NCI-H526 treated with DMSO at 0.1 percent for 48 hours (cell line): ENCODE data around the gene LTK.
"Not testable (repeated sequence)": the region's sequence is repeated elsewhere in the genome, so short reads cannot be mapped to it uniquely, and the experiment has no call there.

Experiments
- DNase-seq: peaks from one replicate; lab custom pipeline; 2025; lab: John Stamatoyannopoulos, UW

LTK gene

DNA sequence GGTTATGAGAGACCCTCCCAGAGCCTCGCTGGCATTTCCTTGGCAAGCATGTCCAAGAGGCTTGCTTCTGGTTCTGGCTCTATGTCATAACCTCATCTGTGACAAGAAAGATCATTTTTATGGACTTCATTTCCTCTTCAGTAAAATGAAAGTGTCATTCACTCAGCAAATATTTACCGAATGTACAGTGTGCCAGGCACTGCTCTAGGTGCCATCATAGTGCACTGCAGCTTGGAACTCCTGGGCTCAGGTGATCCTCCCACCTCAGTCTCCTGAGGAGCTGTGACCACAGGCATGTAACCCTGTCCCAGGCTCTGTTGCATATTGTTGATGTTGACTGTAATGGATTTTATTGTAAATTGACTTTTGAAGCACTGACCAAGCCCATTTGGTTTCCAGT, 38.7 kb downstream of the LTK start:
- DNase-seq: no peak

DNA sequence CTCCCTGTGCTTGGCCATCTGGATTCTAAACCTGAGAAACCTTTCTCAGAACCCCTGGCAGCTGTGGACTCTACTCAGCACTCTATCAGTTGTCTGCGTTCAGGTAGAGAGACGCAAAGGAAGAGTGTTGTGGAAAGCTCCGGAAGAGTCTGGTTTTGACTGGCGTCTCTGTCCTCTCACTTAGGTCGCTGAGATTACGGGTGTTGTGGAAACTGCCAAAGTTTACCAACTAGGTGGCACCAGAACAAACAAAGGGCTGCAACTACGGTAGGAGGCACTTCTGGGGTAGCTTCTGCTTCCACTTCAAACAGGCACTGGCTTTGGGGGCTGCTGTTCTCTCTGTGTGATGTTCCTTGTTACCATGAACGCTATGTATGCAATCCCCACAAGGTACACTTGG, 39.2 kb downstream of the LTK start:
- no peak for DNase-seq

DNA sequence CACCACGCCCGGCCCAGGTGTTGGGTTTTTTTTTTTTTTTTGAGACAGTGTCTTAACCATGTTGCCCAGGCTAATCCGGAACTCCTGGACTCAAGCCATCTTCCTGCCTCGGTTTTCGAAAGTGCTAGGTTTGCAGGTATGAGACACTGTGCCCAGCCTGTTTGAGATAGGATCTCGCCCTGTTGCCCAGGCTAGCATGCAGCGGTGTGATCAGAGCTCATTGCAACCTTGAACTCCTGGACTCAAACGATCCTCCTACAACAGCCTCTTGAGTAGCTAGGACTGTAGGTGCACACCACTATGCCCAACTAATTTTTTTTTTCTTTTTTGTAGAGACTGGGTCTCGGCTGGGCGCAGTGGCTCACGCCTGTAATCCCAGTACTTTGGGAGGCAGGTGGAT, 40.2 kb downstream of the LTK start:
- no peak for DNase-seq

DNA sequence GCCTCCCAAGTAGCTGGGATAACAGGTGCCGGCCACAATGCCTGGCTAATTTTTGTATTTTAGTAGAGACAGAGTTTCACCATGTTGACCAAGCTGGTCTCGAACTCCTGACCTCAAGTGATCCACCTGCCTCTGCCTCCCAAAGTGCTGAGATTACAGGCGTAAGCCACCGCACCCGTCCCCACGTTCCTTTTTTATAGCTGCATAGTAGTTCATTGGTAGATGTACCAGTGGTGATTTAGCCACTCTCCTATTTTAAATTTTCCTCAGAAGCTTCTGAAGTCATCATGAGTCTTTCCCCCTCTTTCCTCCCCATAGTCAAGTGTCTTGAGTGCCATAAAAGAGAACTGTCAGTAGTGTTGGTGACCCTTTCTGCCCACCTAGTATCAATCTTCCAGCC, 44.0 kb downstream of the LTK start:
- DNase-seq: not testable (repeated sequence)

DNA sequence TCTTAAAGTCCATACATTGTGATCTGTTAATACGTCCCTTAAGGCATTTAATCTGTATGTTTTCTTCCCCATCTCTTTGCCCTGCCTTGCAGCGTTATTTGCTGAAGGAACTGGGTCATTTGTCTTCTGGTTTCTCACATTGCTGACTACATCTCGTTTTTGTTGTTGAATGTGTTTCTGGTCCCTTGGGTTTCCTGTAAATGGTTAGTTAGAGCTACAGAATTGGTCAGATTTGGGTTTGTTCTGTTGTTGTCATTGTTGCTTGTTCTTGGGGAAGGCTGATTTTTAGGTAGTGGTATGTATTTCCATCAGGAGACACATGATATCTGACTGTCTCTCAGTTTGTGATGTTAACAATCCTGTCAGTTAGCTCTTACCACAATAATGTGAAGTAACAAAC, 46.9 kb downstream of the LTK start:
- no peak for DNase-seq

DNA sequence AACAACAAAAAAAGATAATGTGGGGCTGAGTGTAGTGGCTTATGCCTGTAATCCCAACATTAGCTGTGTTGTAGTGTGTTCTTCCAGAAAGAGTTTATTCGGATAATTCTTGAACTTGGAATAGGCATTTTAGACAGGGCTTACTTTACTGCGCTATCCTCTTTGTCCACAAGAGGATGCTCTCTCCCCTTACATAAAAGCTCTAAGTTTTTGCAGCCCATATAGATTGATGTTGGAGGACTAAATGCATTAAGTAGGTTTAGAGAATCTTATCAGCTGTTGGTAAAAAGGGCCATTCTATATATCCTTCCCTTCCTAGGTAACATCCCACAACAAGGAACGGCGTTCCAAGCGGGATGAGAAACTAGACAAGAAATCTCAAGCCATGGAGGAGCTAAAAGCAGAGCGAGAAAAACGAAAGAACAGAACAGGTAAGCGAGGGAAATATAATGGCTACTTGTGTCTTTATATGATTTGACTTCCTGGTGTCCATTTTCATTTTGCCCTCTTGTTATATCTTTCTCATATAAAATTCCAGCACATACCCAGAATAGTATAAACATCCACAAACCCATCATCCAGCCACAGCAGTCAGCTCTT, 47.7 kb downstream of the LTK start:
- DNase-seq: peak; percentile 28

DNA sequence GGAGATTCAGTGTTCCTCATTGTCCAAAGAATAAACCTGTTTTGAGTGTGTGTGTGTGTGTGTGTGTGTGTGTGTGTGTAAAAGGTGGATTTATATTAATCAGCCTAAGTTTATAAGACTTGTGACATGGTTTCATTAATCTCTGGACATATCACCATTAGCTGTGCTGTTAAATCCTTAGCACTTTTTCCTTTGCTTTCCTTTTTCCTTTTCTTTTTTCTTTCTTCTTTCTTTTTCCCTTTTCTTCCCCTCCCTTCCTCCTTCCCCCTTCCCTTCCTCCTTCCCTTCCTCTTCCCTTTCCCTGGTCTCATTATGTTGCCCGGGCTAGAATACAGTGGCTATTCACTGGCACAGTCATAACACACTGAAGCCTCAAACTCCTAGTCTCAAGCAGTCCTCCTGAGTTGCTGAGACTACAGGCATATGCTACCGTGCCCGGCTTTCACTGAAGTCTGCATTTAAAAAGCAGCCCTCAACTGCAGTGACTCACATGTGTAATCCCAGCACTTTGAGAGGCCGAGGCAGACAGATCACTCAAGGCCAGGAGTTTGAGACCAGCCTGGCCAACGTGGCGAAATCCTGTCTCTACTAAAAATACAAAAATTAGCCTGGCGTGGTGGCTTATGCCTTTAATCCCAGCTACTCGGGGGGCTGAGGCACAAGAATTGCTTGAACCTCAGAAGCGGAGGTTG, 48.6 kb downstream of the LTK start:
- DNase-seq: no peak

DNA sequence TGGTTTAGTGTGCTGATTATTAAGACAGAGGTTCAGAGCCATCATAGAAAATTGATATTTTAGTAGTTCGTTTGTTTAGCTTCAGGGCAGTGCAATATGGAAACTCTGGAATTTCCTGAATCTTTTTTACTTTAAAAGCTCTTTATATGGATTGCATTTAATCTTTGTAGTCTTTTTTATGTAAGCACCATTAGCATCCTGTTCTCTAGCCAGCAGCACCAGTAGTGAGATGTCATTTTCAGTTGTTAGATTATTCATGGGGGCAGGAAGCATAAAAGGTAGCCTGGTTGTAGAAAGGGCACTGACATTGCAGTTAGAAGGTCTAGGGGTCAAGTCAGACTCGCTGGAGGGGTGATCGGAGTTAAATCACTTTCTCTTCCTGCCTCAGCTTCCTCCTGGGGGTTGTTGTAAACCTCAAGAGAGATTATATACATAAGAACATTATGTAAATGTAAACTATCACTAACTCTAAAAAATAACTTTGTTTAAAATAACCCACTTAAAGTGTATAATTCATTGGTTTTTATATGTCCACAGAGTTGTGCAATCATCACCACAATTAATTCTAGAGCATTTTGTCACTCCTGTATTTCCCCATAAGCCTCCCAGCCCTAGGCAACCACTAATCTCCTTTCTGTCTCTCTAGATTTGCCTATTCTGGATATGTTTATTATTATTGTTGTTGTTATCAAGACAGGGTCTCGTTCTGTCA, 51.4 kb downstream of the LTK start:
- no peak for DNase-seq
